C4-2B (cell line): Measurements from ENCODE around the gene WDFY2.

ENCODE experiments used
- CTCF ChIP-seq: fragments of 450-650 bp; conservative IDR thresholded peaks from 2 replicates; pipeline ENCODE4 v1.5.1; 2017; ENCODE audit warnings: mild to moderate bottlenecking
- ZFX ChIP-seq: fragments of 450-650 bp; IDR thresholded peaks from 2 replicates; pipeline ENCODE4 v1.6.1; 2017

GRCh38 chr13:51639171-51639570, 54.9 kb downstream of the WDFY2 start:
- no peak for TF ChIP-seq CTCF
- TF ChIP-seq ZFX = no peak
